ENCODE results near the gene MFN2.
"Not testable (repeated sequence)": the region's sequence is repeated elsewhere in the genome, so short reads cannot be mapped to it uniquely, and the experiment has no call there.

MFN2 gene

GRCh38 chr1:11999236-11999635, 19.0 kb downstream of the MFN2 start:
- Histone ChIP-seq H3K36me3 (ENCODE audit: insufficient read depth, insufficient read length, low read length) (peaks cover 80% of the 10 kb centered on the region), H3K4me3 (ENCODE audit: insufficient read length, low read depth) (no peak overlapping the region), H3K4me1 (ENCODE audit: insufficient read depth, insufficient read length) (no peaks in the 10 kb centered on the region), H3K27me3 (ENCODE audit: insufficient read depth, insufficient read length) (no peaks in the 10 kb centered on the region), H3K9ac (ENCODE audit: insufficient read length, low read depth) (no peak overlapping the region), H3K9me3 (ENCODE audit: insufficient read depth, low read length) (no peaks in the 10 kb centered on the region)
- no peak for TF ChIP-seq ZNF274 (IDR thresholded peaks at IDR 0.05; ENCODE audit: low read depth, low read length)
- DNase-seq (ENCODE audit: low read depth, low spot score) = no peak

- DNase-seq (ENCODE audit: low read depth, low spot score) = peak; percentile 55
- H3K4me3 ChIP-seq (ENCODE audit: insufficient read length, low read depth) = no peak overlapping the region
- no peak for TF ChIP-seq SUZ12 (IDR thresholded peaks at IDR 0.05; ENCODE audit: extremely low read depth, insufficient read depth, insufficient read length)
- TF ChIP-seq ZNF274 (IDR thresholded peaks at IDR 0.05; ENCODE audit: low read depth, low read length) = no peak
- TF ChIP-seq YY1 (IDR thresholded peaks at IDR 0.05; ENCODE audit: insufficient read depth, insufficient read length) = no peak
- H3K4me1 ChIP-seq (ENCODE audit: insufficient read depth, insufficient read length) = no peaks in the 10 kb centered on the region
- no peaks in the 10 kb centered on the region for H3K27me3 ChIP-seq (ENCODE audit: insufficient read depth, insufficient read length)
- peaks cover 82% of the 10 kb centered on the region for H3K36me3 ChIP-seq (ENCODE audit: insufficient read depth, insufficient read length, low read length)
- H3K9me3 ChIP-seq (ENCODE audit: insufficient read depth, low read length) = 0 out of 2 replicates have a peak, but pooled peaks cover 3% of the 10 kb centered on the region
- no peak overlapping the region for H3K9ac ChIP-seq (ENCODE audit: insufficient read length, low read depth)
These were observed 21.1 kb downstream of the MFN2 start for GRCh38 chr1:12001249-12001917.

DNA sequence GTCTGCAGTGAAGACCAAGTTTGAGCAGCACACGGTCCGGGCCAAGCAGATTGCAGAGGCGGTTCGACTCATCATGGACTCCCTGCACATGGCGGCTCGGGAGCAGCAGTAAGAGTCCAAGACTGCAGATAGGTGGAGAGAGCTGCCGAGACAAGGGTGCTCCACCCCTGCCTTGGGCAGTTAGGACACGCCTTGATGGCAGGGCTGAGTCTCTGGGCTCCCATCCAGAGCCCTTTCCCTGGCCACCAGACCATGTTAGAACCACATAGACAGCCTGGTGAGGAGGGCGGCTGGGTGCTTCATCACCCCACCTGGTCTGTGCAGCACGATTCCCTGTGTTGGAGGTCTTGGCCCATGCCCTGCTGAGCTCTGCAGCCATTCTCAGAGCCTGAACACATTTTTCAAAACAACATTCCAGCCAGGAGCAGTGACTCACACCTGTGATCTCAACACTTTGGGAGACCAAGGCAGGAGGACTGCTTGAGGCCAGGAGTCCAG, 21.8 kb downstream of the MFN2 start:
- peaks cover 9% of the 10 kb centered on the region; the same call in 1 of the 2 replicates for H3K9me3 ChIP-seq (ENCODE audit: insufficient read depth, low read length)
- H3K4me3 ChIP-seq (ENCODE audit: insufficient read length, low read depth) = no peak overlapping the region
- H3K4me1 ChIP-seq (ENCODE audit: insufficient read depth, insufficient read length) = no peaks in the 10 kb centered on the region
- H3K27me3 ChIP-seq (ENCODE audit: insufficient read depth, insufficient read length) = no peaks in the 10 kb centered on the region
- no peak for TF ChIP-seq ZNF274 (IDR thresholded peaks at IDR 0.05; ENCODE audit: low read depth, low read length)
- TF ChIP-seq YY1 (IDR thresholded peaks at IDR 0.05; ENCODE audit: insufficient read depth, insufficient read length) = no peak
- no peak for TF ChIP-seq SUZ12 (IDR thresholded peaks at IDR 0.05; ENCODE audit: extremely low read depth, insufficient read depth, insufficient read length)
- no peak overlapping the region for H3K9ac ChIP-seq (ENCODE audit: insufficient read length, low read depth)
- no peak for DNase-seq (ENCODE audit: low read depth, low spot score)
- peaks cover 84% of the 10 kb centered on the region for H3K36me3 ChIP-seq (ENCODE audit: insufficient read depth, insufficient read length, low read length)

GRCh38 chr1:12003762-12004161, 23.5 kb downstream of the MFN2 start:
- H3K4me3 ChIP-seq (ENCODE audit: insufficient read length, low read depth) = no peak overlapping the region
- peaks cover 16% of the 10 kb centered on the region; the same call in 1 of the 2 replicates for H3K9me3 ChIP-seq (ENCODE audit: insufficient read depth, low read length)
- no peaks in the 10 kb centered on the region for H3K4me1 ChIP-seq (ENCODE audit: insufficient read depth, insufficient read length)
- H3K27me3 ChIP-seq (ENCODE audit: insufficient read depth, insufficient read length) = no peaks in the 10 kb centered on the region
- H3K36me3 ChIP-seq (ENCODE audit: insufficient read depth, insufficient read length, low read length) = peaks cover 79% of the 10 kb centered on the region
- H3K9ac ChIP-seq (ENCODE audit: insufficient read length, low read depth) = no peak overlapping the region
- TF ChIP-seq ZNF274 (IDR thresholded peaks at IDR 0.05; ENCODE audit: low read depth, low read length) (no peak), SUZ12 (IDR thresholded peaks at IDR 0.05; ENCODE audit: extremely low read depth, insufficient read depth, insufficient read length) (no peak), YY1 (IDR thresholded peaks at IDR 0.05; ENCODE audit: insufficient read depth, insufficient read length) (no peak)
- DNase-seq (ENCODE audit: low read depth, low spot score) = no peak

GRCh38 chr1:12005488-12006166, 25.4 kb downstream of the MFN2 start:
- peaks cover 82% of the 10 kb centered on the region for H3K36me3 ChIP-seq (ENCODE audit: insufficient read depth, insufficient read length, low read length)
- peaks cover 16% of the 10 kb centered on the region; the same call in 1 of the 2 replicates for H3K9me3 ChIP-seq (ENCODE audit: insufficient read depth, low read length)
- no peak overlapping the region for H3K9ac ChIP-seq (ENCODE audit: insufficient read length, low read depth)
- no peak for DNase-seq (ENCODE audit: low read depth, low spot score)
- TF ChIP-seq SUZ12 (IDR thresholded peaks at IDR 0.05; ENCODE audit: extremely low read depth, insufficient read depth, insufficient read length) = no peak
- H3K4me1 ChIP-seq (ENCODE audit: insufficient read depth, insufficient read length) = no peaks in the 10 kb centered on the region
- no peaks in the 10 kb centered on the region for H3K27me3 ChIP-seq (ENCODE audit: insufficient read depth, insufficient read length)
- H3K4me3 ChIP-seq (ENCODE audit: insufficient read length, low read depth) = no peak overlapping the region

DNA sequence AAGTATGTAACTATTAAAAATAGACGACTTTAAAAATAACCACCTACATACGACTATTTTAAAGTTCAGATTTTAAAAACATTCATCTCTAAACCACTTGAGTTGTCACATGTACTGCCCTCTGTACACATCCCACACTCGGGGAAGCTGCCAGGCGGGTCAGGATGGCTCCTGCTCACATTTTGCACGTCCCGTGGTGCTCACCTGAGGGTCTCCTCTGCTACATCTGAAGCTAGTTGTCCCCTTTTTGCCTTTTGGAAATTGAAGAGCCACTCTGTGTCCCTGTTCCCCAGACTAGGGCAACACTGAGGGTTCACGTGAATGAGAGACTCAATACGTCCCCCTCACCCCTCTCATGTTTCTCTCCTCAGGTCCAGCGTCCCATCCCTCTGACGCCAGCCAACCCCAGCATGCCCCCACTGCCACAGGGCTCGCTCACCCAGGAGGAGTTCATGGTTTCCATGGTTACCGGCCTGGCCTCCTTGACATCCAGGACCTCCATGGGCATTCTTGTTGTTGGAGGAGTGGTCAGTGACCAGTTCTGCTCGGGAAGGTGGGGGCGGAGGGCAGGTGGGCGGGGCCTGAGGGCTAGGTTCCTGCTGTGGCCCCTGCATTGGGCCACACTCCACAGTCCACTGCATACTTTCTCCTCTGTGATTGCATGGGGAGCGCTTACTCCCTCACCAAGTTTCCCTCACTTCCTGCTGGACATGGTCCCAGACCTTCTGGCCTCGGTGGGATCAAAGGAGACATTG, 26.1 kb downstream of the MFN2 start:
- H3K4me3 ChIP-seq (ENCODE audit: insufficient read length, low read depth) = no peak overlapping the region
- no peaks in the 10 kb centered on the region for H3K27me3 ChIP-seq (ENCODE audit: insufficient read depth, insufficient read length)
- H3K4me1 ChIP-seq (ENCODE audit: insufficient read depth, insufficient read length) = no peaks in the 10 kb centered on the region
- peaks cover 84% of the 10 kb centered on the region for H3K36me3 ChIP-seq (ENCODE audit: insufficient read depth, insufficient read length, low read length)
- no peak overlapping the region for H3K9ac ChIP-seq (ENCODE audit: insufficient read length, low read depth)
- DNase-seq (ENCODE audit: low read depth, low spot score) = no peak
- TF ChIP-seq YY1 (IDR thresholded peaks at IDR 0.05; ENCODE audit: insufficient read depth, insufficient read length) (no peak), ZNF274 (IDR thresholded peaks at IDR 0.05; ENCODE audit: low read depth, low read length) (no peak), SUZ12 (IDR thresholded peaks at IDR 0.05; ENCODE audit: extremely low read depth, insufficient read depth, insufficient read length) (no peak)
- H3K9me3 ChIP-seq (ENCODE audit: insufficient read depth, low read length) = peaks cover 16% of the 10 kb centered on the region; the same call in 1 of the 2 replicates

DNA sequence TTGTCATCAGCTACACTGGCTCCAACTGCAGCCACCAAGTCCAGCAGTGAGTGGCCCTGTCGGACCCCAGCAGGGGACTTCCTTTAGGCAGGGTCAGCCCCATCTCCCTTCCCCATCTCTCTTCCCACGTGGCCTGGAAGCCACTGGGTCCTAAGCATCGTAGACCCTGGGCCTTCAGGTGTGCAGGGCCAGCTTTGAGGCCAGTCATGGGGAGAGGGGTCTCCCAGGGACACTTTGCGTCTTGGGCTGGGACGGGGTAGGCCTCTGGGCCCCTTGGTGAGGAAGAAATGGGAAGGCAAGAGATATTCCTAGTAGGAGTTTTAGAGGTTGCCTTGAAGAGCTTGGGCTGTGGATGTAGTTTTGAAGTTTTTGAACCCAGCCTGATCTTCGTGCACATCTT, 27.0 kb downstream of the MFN2 start:
- no peak for TF ChIP-seq SUZ12 (IDR thresholded peaks at IDR 0.05; ENCODE audit: extremely low read depth, insufficient read depth, insufficient read length)
- no peak for TF ChIP-seq ZNF274 (IDR thresholded peaks at IDR 0.05; ENCODE audit: low read depth, low read length)
- TF ChIP-seq YY1 (IDR thresholded peaks at IDR 0.05; ENCODE audit: insufficient read depth, insufficient read length) = no peak
- Histone ChIP-seq H3K27me3 (ENCODE audit: insufficient read depth, insufficient read length) (no peaks in the 10 kb centered on the region), H3K36me3 (ENCODE audit: insufficient read depth, insufficient read length, low read length) (peaks cover 84% of the 10 kb centered on the region), H3K4me3 (ENCODE audit: insufficient read length, low read depth) (no peak overlapping the region), H3K9ac (ENCODE audit: insufficient read length, low read depth) (no peak overlapping the region), H3K4me1 (ENCODE audit: insufficient read depth, insufficient read length) (no peaks in the 10 kb centered on the region), H3K9me3 (ENCODE audit: insufficient read depth, low read length) (peaks cover 16% of the 10 kb centered on the region; the same call in 1 of the 2 replicates)
- DNase-seq (ENCODE audit: low read depth, low spot score) = no peak

DNA sequence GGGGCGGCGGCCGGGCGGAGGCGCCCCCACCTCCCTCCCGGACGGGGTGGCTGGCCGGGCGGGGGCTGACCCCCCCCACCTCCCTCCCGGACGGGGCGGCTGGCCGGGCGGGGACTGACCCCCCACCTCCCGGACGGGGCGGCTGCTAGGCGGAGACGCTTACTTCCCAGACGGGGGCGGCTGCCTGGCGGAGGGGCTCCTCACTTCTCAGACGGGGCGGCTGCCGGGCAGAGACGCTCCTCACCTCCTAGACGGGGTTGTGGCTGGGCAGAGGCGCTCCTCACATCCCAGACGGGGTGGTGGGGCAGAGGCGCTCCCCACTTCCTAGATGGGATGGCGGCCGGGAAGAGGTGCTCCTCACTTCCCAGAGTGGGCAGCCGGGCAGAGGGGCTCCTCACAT, 28.1 kb downstream of the MFN2 start:
- H3K36me3 ChIP-seq (ENCODE audit: insufficient read depth, insufficient read length, low read length) = peaks cover 83% of the 10 kb centered on the region
- DNase-seq (ENCODE audit: low read depth, low spot score) = not testable (repeated sequence)

More for the DNA sequence above, 28.1 kb downstream of the MFN2 start:
- not testable (repeated sequence) for H3K4me1 ChIP-seq (ENCODE audit: insufficient read depth, insufficient read length); H3K9ac ChIP-seq (ENCODE audit: insufficient read length, low read depth); H3K4me3 ChIP-seq (ENCODE audit: insufficient read length, low read depth); H3K27me3 ChIP-seq (ENCODE audit: insufficient read depth, insufficient read length)
- peaks cover 16% of the 10 kb centered on the region; the same call in 1 of the 2 replicates for H3K9me3 ChIP-seq (ENCODE audit: insufficient read depth, low read length)

Measured in NT2/D1 (cell line).